AG04449 (cell line): Measurements from ENCODE around the gene FHOD1.

Experiments
- CTCF ChIA-PET: fragments of 350-600 bp; formaldehyde crosslinking; extraction: SDS; loops from one replicate; lab custom pipeline; 2021; ENCODE audit warnings: antibody characterized with exemption; lab: Yijun Ruan, JAX
- POLR2A ChIA-PET: fragments of 400-600, 350-600 bp; formaldehyde crosslinking; extraction: SDS; loops from one replicate; lab custom pipeline; 2020; ENCODE audit warnings: antibody characterized with exemption, inconsistent platforms; lab: Yijun Ruan, JAX
- DNase-seq: peaks from one replicate; pipeline ENCODE4 v3.0.0-alpha.2; 2010; ENCODE audit warnings: low read depth, low spot score
- H3K4me3 ChIP-seq: 2 replicates; pipeline ENCODE4 v1.5.1; 2011; ENCODE audit warnings: low read depth, mild to moderate bottlenecking, control low read depth, low read length
- TF ChIP-seq, protein P1 (sequence below): IDR thresholded peaks from one replicate; pipeline ENCODE4 v1.5.1; 2011; ENCODE audit warnings: mild to moderate bottlenecking, moderate library complexity, low read length, control low read depth, inconsistent platforms; ENCODE audit not compliant: insufficient read depth; ENCODE audit errors: missing control alignments

Gene FHOD1

DNA sequence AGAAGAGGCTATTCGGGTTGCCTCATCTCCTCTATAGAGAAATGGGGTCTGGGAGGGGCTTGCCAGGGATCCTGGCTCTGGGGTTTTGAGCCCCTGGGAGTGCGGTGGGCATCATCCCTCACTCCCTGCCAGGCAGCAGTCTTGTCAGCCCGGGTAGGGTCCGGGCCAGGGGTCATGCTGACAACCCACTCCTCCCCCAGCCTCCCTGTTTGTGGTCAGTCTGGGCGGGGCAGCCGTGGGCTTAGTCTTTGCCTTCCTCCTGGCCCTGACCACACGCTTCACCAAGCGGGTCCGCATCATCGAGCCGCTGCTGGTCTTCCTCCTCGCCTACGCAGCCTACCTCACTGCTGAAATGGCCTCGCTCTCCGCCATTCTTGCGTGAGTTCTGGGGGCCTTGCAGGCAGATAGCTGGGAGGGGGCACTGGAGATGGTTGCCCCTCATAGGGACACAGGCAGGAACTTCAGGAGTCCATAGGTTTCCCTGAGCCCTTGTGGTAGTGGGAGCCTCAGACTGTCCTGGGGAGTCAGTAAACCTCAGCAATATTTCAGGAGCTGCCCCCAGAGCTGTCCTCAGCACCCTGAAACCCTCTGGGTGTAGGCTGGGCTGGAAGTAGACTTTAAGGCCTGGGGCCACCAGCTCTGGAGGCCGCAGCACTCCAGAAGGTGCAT is 8.4 kb upstream of the FHOD1 start:
- no peak overlapping the region for H3K4me3 ChIP-seq
- POLR2A ChIA-PET = no interaction called here
- TF ChIP-seq, protein P1, sequence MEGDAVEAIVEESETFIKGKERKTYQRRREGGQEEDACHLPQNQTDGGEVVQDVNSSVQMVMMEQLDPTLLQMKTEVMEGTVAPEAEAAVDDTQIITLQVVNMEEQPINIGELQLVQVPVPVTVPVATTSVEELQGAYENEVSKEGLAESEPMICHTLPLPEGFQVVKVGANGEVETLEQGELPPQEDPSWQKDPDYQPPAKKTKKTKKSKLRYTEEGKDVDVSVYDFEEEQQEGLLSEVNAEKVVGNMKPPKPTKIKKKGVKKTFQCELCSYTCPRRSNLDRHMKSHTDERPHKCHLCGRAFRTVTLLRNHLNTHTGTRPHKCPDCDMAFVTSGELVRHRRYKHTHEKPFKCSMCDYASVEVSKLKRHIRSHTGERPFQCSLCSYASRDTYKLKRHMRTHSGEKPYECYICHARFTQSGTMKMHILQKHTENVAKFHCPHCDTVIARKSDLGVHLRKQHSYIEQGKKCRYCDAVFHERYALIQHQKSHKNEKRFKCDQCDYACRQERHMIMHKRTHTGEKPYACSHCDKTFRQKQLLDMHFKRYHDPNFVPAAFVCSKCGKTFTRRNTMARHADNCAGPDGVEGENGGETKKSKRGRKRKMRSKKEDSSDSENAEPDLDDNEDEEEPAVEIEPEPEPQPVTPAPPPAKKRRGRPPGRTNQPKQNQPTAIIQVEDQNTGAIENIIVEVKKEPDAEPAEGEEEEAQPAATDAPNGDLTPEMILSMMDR = no peak
- DNase-seq = no peak
- CTCF ChIA-PET = interaction anchor here (0.8 kb wide), 1 partner anchor 12 kb away, joined by 3 read pairs; no protein-coding TSS in a partner anchor

- no peak overlapping the region for H3K4me3 ChIP-seq
- CTCF ChIA-PET = no interaction called here
- POLR2A ChIA-PET = no interaction called here
Observed at GRCh38 chr16:67254801-67255552, 7.7 kb upstream of the FHOD1 start.

GRCh38 chr16:67252609-67253497 is 5.6 kb upstream of the FHOD1 start:
- POLR2A ChIA-PET = interaction anchor here (0.6 kb wide), 1 partner anchor 15 kb away, joined by 4 read pairs; no protein-coding TSS in a partner anchor
- CTCF ChIA-PET = interaction anchor here (0.8 to 6.1 kb wide), 4 partner anchors 7 to 141 kb away, joined by 3 to 48 read pairs (median 4); partner anchors contain the start of gene TPPP3
- no peak overlapping the region for H3K4me3 ChIP-seq
- DNase-seq = no peak
- TF ChIP-seq, protein P1 = no peak

More at GRCh38 chr16:67254801-67255552, 7.7 kb upstream of the FHOD1 start:
- TF ChIP-seq, protein P1 = no peak
- no peak for DNase-seq

- CTCF ChIA-PET = interaction anchor here (0.7 to 6.1 kb wide), 8 partner anchors 10 to 168 kb away, joined by 3 to 48 read pairs (median 3); no protein-coding TSS in a partner anchor
Observed at GRCh38 chr16:67250045-67250327, 2.7 kb upstream of the FHOD1 start.

DNA sequence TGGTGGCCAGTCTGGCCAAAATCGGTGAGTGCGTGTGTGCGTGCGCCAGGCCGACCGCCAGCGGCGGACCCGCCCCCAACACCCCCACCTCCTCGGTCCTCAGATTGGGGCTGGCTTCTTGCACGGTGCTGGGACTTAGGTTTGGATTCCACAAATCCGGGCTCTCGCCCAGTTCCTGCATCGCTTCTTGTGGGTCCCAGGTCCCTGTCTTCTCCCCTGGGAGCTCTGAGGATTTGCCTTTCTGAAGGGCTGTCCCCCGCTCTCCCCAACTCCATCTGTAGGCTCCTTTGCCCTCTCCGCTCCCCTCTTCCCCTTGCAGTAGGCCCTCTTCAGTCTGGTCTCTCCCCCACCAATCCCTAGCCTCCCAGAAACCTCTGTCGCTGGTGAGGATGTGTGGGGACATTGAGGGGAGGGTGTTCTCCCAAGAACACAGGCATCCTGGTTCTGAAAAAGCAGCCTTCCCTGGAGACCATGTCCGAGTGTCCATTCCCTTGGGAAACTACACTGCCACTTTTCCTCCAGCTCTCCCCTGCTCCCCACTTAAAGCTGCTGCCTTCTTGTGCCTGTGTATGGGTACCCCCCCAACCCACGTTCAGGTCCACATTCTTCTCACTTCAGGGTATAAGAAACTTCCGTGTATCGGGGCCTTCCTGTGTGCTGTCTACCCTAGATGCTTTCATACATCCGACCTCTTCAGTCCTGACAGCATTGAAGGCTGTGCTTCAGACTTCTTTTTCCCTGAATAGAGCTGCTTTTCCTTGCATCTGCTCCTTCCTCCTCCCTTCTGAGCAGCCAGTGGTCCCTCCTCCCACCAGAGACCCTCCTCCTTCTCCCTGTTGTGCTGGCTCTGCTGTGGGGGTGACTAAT is 2.1 kb upstream of the FHOD1 start:
- TF ChIP-seq, protein P1 = no peak
- no peak for DNase-seq
- ChIA-PET POLR2A (interaction anchor here (0.6 to 2.6 kb wide), 4 partner anchors 11 to 163 kb away, joined by 3 to 12 read pairs (median 5); partner anchors contain the start of gene TMEM208), CTCF (interaction anchor here (0.7 to 6.1 kb wide), 12 partner anchors 10 to 198 kb away, joined by 3 to 48 read pairs (median 3); partner anchors contain the start of gene TMEM208)
- H3K4me3 ChIP-seq = peak overlapping the region; percentile 66

More at GRCh38 chr16:67250045-67250327, 2.7 kb upstream of the FHOD1 start:
- TF ChIP-seq, protein P1 = no peak
- POLR2A ChIA-PET = interaction anchor here (0.6 kb wide), 1 partner anchor 162 kb away, joined by 4 read pairs; no protein-coding TSS in a partner anchor
- no peak for DNase-seq
- peak overlapping the region; percentile 66 for H3K4me3 ChIP-seq
